HepG2 (cell line): ENCODE results near the gene KPNB1. TPM values are rescaled to one million over a fixed set of nuclear protein-coding genes. Genes with fewer than 3 reads are reported as not detected.

Experiments used
- ATAC-seq: fragments of 200-7000 bp; cut with Tn5 transposase; 3 replicates; pipeline ENCODE4 v1.9.1; 2020; ENCODE audit warnings: mild to moderate bottlenecking, moderate library complexity
- BruUV-seq: library from RNA; stranded (reverse); fragments of 400-500 nt; replicated peaks from 2 replicates; lab custom pipeline; 2021; lab: Mats Ljungman, UMichigan
- CTCF ChIA-PET: fragments of 300-600 bp; formaldehyde crosslinking; extraction: SDS; loops from one replicate; lab custom pipeline; 2021; ENCODE audit warnings: low total read pairs, inconsistent platforms, low intra/inter-chr PET ratio; lab: Yijun Ruan, JAX
- POLR2A ChIA-PET: fragments of 350-600 bp; sonication (Branson Sonifier 250); formaldehyde crosslinking; loops from one replicate; lab custom pipeline; 2020; ENCODE audit warnings: antibody characterized with exemption, inconsistent platforms; lab: Yijun Ruan, JAX
- DNase-seq: peaks from one replicate; pipeline ENCODE4 v3.0.0-alpha.2; 2015; ENCODE audit warnings: low spot score
- FAIRE-seq: peaks from 3 replicates; lab custom pipeline; 2011; peaks lifted over from hg19 to GRCh38; lab: Jason Lieb, UNC
- H2AFZ ChIP-seq: one replicate; pipeline ENCODE4 v1.6.1; 2011; ENCODE audit warnings: low read length, inconsistent platforms
- H3K27ac ChIP-seq: fragments of 300-600 bp; 3 replicates; pipeline ENCODE4 v1.8.0; 2011; ENCODE audit warnings: mixed run types, mild to moderate bottlenecking, mixed read lengths, low read length, inconsistent platforms; ENCODE audit not compliant: insufficient read depth; ENCODE audit errors: extremely low read length
- H3K27me3 ChIP-seq, 2 experiments: fragments of 200-600 bp in 1 of 2; 2 replicates in 1 of 2; 3 replicates in 1 of 2; pipeline versions ENCODE4 v1.6.0 to v1.8.0; 2011; ENCODE audit warnings: low read length in 2 of 2, mild to moderate bottlenecking in 2 of 2, moderate library complexity in 2 of 2, inconsistent platforms in 1 of 2; ENCODE audit not compliant: insufficient read depth in 2 of 2, control insufficient read depth in 1 of 2
- H3K36me3 ChIP-seq, 2 experiments: fragments of 200-600 bp in 1 of 2; replicated peaks in 1 of 2; 2 replicates in 1 of 2; 3 replicates in 1 of 2; pipeline versions ENCODE4 v1.5.1 to v1.8.0; 2011; ENCODE audit warnings: low read length in 2 of 2, inconsistent platforms in 1 of 2; ENCODE audit not compliant: insufficient read depth in 2 of 2, control insufficient read depth in 1 of 2
- H3K4me1 ChIP-seq: 2 replicates; pipeline ENCODE4 v1.5.1; 2012; ENCODE audit warnings: low read length, inconsistent platforms; ENCODE audit not compliant: insufficient read depth
- H3K4me2 ChIP-seq: 2 replicates; pipeline ENCODE4 v1.6.0; 2011; ENCODE audit warnings: low read depth, low read length, inconsistent platforms
- H3K4me3 ChIP-seq, 3 experiments: fragments of 200-600 bp in 1 of 3; sonication (generic), shearing (Covaris generic) in 1 of 3; replicated peaks in 1 of 3; 2 replicates each; pipeline ENCODE4 v1.5.1; 2011 to 2016; ENCODE audit warnings: low read length in 3 of 3, inconsistent platforms in 2 of 3, low read depth in 2 of 3, mild to moderate bottlenecking in 2 of 3, control low read depth in 1 of 3, mixed read lengths in 1 of 3; ENCODE audit not compliant: insufficient read depth in 1 of 3
- H3K79me2 ChIP-seq: one replicate; pipeline ENCODE4 v1.6.1; 2011; ENCODE audit warnings: low read length, inconsistent platforms; ENCODE audit not compliant: insufficient read depth
- H3K9ac ChIP-seq: 2 replicates; pipeline ENCODE4 v1.6.0; 2011; ENCODE audit warnings: mild to moderate bottlenecking, low read depth, low read length, inconsistent platforms; ENCODE audit not compliant: insufficient read depth
- H3K9me3 ChIP-seq: 2 replicates; pipeline ENCODE4 v1.5.1; 2012; ENCODE audit warnings: mild to moderate bottlenecking, low read length
- H4K20me1 ChIP-seq: 2 replicates; pipeline ENCODE4 v1.6.0; 2011; ENCODE audit warnings: inconsistent platforms, mild to moderate bottlenecking, low read length, moderate library complexity; ENCODE audit not compliant: insufficient read depth
- MAX ChIP-seq: IDR thresholded peaks from 2 replicates; pipeline ENCODE4 v1.6.1; 2012; ENCODE audit warnings: inconsistent platforms
- POGK ChIP-seq: sonication (generic); formaldehyde crosslinking; conservative IDR thresholded peaks from 2 replicates; pipeline ENCODE4 v1.8.0; 2022; ENCODE audit warnings: mild to moderate bottlenecking, moderate library complexity, missing genetic modification reagents
- TBX3 ChIP-seq: fragments of 450-650 bp; IDR thresholded peaks from 2 replicates; pipeline ENCODE4 v1.6.1; 2017; ENCODE audit warnings: antibody characterized with exemption, mild to moderate bottlenecking, inconsistent platforms, borderline replicate concordance
- ZBTB37 ChIP-seq: sonication (generic); formaldehyde crosslinking; IDR thresholded peaks from 2 replicates; pipeline ENCODE4 v1.4.0; 2020; ENCODE audit warnings: mild to moderate bottlenecking, missing genetic modification reagents
- ZNF224 ChIP-seq: sonication (generic); formaldehyde crosslinking; IDR thresholded peaks from 2 replicates; pipeline ENCODE4 v1.5.0; 2020; ENCODE audit warnings: mild to moderate bottlenecking, missing genetic modification reagents
- ZNF589 ChIP-seq: sonication (generic); formaldehyde crosslinking; conservative IDR thresholded peaks from 2 replicates; pipeline ENCODE4 v1.8.0; 2022; ENCODE audit warnings: mild to moderate bottlenecking, moderate library complexity, missing genetic modification reagents
- ZNF747 ChIP-seq: sonication (generic); formaldehyde crosslinking; IDR thresholded peaks from 2 replicates; pipeline ENCODE4 v1.8.1; 2023; ENCODE audit warnings: missing genetic modification reagents, mild to moderate bottlenecking, borderline replicate concordance
- ZNF800 ChIP-seq: sonication (generic); formaldehyde crosslinking; IDR thresholded peaks from 2 replicates; pipeline ENCODE4 v1.4.0; 2020; ENCODE audit warnings: missing genetic modification reagents
- ZNF850 ChIP-seq: sonication (generic); formaldehyde crosslinking; conservative IDR thresholded peaks from 2 replicates; pipeline ENCODE4 v1.9.0; 2021; ENCODE audit warnings: mild to moderate bottlenecking, missing genetic modification reagents
- ZNF891 ChIP-seq: sonication (generic); formaldehyde crosslinking; IDR thresholded peaks from 2 replicates; pipeline ENCODE4 v1.5.0; 2020; ENCODE audit warnings: mild to moderate bottlenecking, missing genetic modification reagents
- ZSCAN20 ChIP-seq: sonication (generic); formaldehyde crosslinking; IDR thresholded peaks from 2 replicates; pipeline ENCODE4 v1.4.0; 2020; ENCODE audit warnings: missing genetic modification reagents, mild to moderate bottlenecking, borderline replicate concordance
- WGBS: methylation state at CpG from one replicate; pipeline ENCODE4 v1.1.6; 2017; ENCODE audit warnings: low lambda C conversion rate; 5-methylcytosine and 5-hydroxymethylcytosine counted together
- in situ Hi-C: cut with HindIII; loops from 2 replicates; pipeline ENCODE4 v1.10.0; 2017; ENCODE audit warnings: low pct_unique_long_range_greater_than_20kb; ENCODE audit not compliant: extremely low pct_ligation_motif_present
- intact Hi-C: fragments of 100-400 bp; cut with micrococcal nuclease; formaldehyde crosslinking; loops from one replicate; pipeline ENCODE4 v1.10.0; 2022; ENCODE audit not compliant: unreplicated experiment
- polyA plus RNA-seq, 8 experiments: library from polyadenylated mRNA; depleted of rRNA in 3 of 8; stranded (reverse) in 7 of 8; unstranded in 1 of 8; fragments of >200 nt; fragmentation: Illumina TruSeq in 4 of 8; extraction: Trizol in 4 of 8; gene quantifications; 2 replicates each; pipeline versions ENCODE4 v1.2.1 to v1.2.3, GENCODE V29; 2011 to 2016; ENCODE audit warnings: low read depth in 4 of 8, missing spikeins in 1 of 8, mixed read lengths in 1 of 8; ENCODE audit not compliant: insufficient read depth in 1 of 8
- total RNA-seq, 5 experiments: library from RNA; depleted of rRNA; stranded (reverse); fragments of >200 nt; fragmentation: Illumina TruSeq; extraction: Trizol; gene quantifications; 2 replicates each; pipeline ENCODE4 v1.2.3, GENCODE V29; 2016; ENCODE audit warnings: low read depth in 1 of 5

The KPNB1 gene
- total and polyA plus RNA-seq, 2 of the 13 experiments (the other 11 are each of a cell fraction or from before 2014, with no cell fraction given): 164 to 424 TPM

GRCh38 chr17:47622180-47622549 lies 27.6 kb upstream of the KPNB1 start:
- Histone ChIP-seq H3K36me3 (peaks cover 10 to 36% of the 10 kb centered on the region in 2 experiments), H4K20me1 (no peaks in the 10 kb centered on the region), H3K4me1 (peaks cover 7% of the 10 kb centered on the region; the same call in 1 of the 2 replicates), H3K27me3 (no peaks in the 10 kb centered on the region), H3K9me3 (no peaks in the 10 kb centered on the region), H3K9ac (no peak overlapping the region), H3K79me2 (no peaks in the 10 kb centered on the region), H3K4me2 (no peak overlapping the region), H3K4me3 (no peak overlapping the region), H3K27ac (no peak overlapping the region), H2AFZ (no peak overlapping the region)
- TF ChIP-seq ZNF891 (CRISPR knock-in tag): no peak
- no peak for TF ChIP-seq MAX
- TF ChIP-seq ZBTB37 (CRISPR knock-in tag): no peak
- TF ChIP-seq ZNF800 (CRISPR knock-in tag): no peak
- no peak for TF ChIP-seq ZNF850
- no peak for TF ChIP-seq ZNF224
- no peak for TF ChIP-seq ZSCAN20 (CRISPR knock-in tag)
- TF ChIP-seq TBX3: no peak
- no peak for TF ChIP-seq POGK (CRISPR knock-in tag)
- TF ChIP-seq ZNF589 (CRISPR knock-in tag): no peak
- TF ChIP-seq ZNF747 (CRISPR knock-in tag): no peak
- no peak for ATAC-seq
- WGBS: 97% methylated on average over 2 of the region's 2 CpGs
- POLR2A ChIA-PET: interaction anchor here (1.2 kb wide), 1 partner anchor 27 kb away, joined by 3 read pairs; no protein-coding TSS in a partner anchor
- no peak for DNase-seq
- intact Hi-C loops (no loop called here), in situ Hi-C loops (loop anchor here (25.0 kb wide), 2 partner anchors 110 to 260 kb away; no protein-coding TSS in a partner anchor)
- BruUV-seq: no TSS peak
- CTCF ChIA-PET: no interaction called here
- FAIRE-seq: no peak
